Kidney (tissue), 14 donors: ENCODE data around the gene CEACAM18. TPM values are rescaled to one million over a fixed set of nuclear protein-coding genes. Genes with fewer than 3 reads are reported as not detected.

Experiments used
- DNase-seq, 5 donors: peaks; one replicate each; pipeline ENCODE4 v3.0.0-alpha.2; 2013 to 2020
- FAIRE-seq: peaks from 2 replicates; lab custom pipeline; 2012; peaks lifted over from hg19 to GRCh38; lab: Jason Lieb, UNC
- H3K27ac ChIP-seq, 2 donors: one replicate each; pipeline ENCODE4 v1.7.0; 2013; ENCODE audit warnings: low read depth in 2 of 2, low read length in 2 of 2, inconsistent platforms in 1 of 2
- H3K27me3 ChIP-seq: one replicate; pipeline ENCODE4 v1.7.1; 2013; ENCODE audit warnings: low read length, inconsistent platforms; ENCODE audit not compliant: control insufficient read depth, insufficient read depth
- H3K36me3 ChIP-seq, 3 donors: one replicate each; pipeline versions ENCODE4 v1.7.0 to v1.7.1; 2013; ENCODE audit warnings: low read length in 3 of 3, control low read depth in 1 of 3, inconsistent platforms in 1 of 3; ENCODE audit not compliant: insufficient read depth in 3 of 3, control insufficient read depth in 2 of 3
- H3K4me1 ChIP-seq, 3 donors: one replicate each; pipeline versions ENCODE4 v1.7.0 to v1.7.1; 2013; ENCODE audit warnings: low read length in 3 of 3, inconsistent platforms in 1 of 3, low read depth in 1 of 3; ENCODE audit not compliant: control insufficient read depth in 2 of 3, insufficient read depth in 2 of 3
- H3K4me3 ChIP-seq, 3 donors: one replicate each; pipeline versions ENCODE4 v1.7.0 to v1.8.1; 2013; ENCODE audit warnings: low read length in 3 of 3, control low read depth in 1 of 3, inconsistent platforms in 1 of 3
- H3K9ac ChIP-seq, 3 donors: one replicate each; pipeline versions ENCODE4 v1.7.0 to v1.7.1; 2013; ENCODE audit warnings: low read length in 3 of 3, control low read depth in 1 of 3, inconsistent platforms in 1 of 3
- H3K9me3 ChIP-seq, 3 donors: one replicate each; pipeline versions ENCODE4 v1.7.0 to v1.7.1; 2013; ENCODE audit warnings: low read length in 3 of 3, control low read depth in 1 of 3, inconsistent platforms in 1 of 3; ENCODE audit not compliant: control insufficient read depth in 2 of 3, insufficient read depth in 1 of 3
- intact Hi-C: fragments of 100-400 bp; cut with DNase I; formaldehyde crosslinking; loops from one replicate; pipeline ENCODE4 v1.11.1; 2022
- polyA plus RNA-seq: library from polyadenylated mRNA; stranded (reverse); fragments of 350-450 nt; fragmentation: Illumina TruSeq; extraction: RNeasy Lipid Tissue Mini Kit (QIAGEN cat#74804); gene quantifications from one replicate; pipeline ENCODE4 v1.2.3, GENCODE V29; 2014; ENCODE audit warnings: low read depth, low replicate concordance; ENCODE audit not compliant: insufficient read depth
- total RNA-seq: library from RNA; stranded (reverse); fragmentation: NEBNext Ultra II Directional; extraction: Animal tissue kit (Norgen Biotek cat#: 25700); gene quantifications from one replicate; pipeline ENCODE4 v1.2.1, GENCODE V29; 2021
- TF ChIP-seq, protein P1 (sequence below): IDR thresholded peaks from 3 replicates; pipeline ENCODE4 v1.5.1; 2012; ENCODE audit warnings: mild to moderate bottlenecking, moderate library complexity, borderline replicate concordance; ENCODE audit not compliant: insufficient read depth; ENCODE audit errors: extremely low read depth
- donor health status: control.
- donor health status: control.
- donor health status: control.
- donor health status: control.
- donor health status: control.
- donor health status: DM: yes; HTN: yes; CAD: no.
- donor health status: Normal renal cell carcinoma (clear cell type).

CEACAM18 gene
- total and polyA plus RNA-seq, 2 donors from 2014 or later = not detected

- peak in 4 of 5 donors; percentile 46 to 77 (median 70) for DNase-seq
- Histone ChIP-seq H3K27me3 (no peaks in the 10 kb centered on the region), H3K36me3 (no peaks in the 10 kb centered on the region), H3K4me3 (no peak overlapping the region), H3K4me1 (no peaks in the 10 kb centered on the region), H3K27ac (no peak overlapping the region), H3K9ac (no peak overlapping the region), H3K9me3 (peaks cover 0 to 3% (median 0%) of the 10 kb centered on the region in 3 donors)
- TF ChIP-seq, protein P1, sequence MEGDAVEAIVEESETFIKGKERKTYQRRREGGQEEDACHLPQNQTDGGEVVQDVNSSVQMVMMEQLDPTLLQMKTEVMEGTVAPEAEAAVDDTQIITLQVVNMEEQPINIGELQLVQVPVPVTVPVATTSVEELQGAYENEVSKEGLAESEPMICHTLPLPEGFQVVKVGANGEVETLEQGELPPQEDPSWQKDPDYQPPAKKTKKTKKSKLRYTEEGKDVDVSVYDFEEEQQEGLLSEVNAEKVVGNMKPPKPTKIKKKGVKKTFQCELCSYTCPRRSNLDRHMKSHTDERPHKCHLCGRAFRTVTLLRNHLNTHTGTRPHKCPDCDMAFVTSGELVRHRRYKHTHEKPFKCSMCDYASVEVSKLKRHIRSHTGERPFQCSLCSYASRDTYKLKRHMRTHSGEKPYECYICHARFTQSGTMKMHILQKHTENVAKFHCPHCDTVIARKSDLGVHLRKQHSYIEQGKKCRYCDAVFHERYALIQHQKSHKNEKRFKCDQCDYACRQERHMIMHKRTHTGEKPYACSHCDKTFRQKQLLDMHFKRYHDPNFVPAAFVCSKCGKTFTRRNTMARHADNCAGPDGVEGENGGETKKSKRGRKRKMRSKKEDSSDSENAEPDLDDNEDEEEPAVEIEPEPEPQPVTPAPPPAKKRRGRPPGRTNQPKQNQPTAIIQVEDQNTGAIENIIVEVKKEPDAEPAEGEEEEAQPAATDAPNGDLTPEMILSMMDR = peak; percentile 68
- intact Hi-C loops = loop anchor here (10.0 kb wide), 1 partner anchor 172 kb away; the partner anchor contains the start of gene SIGLEC14
- FAIRE-seq = no peak
Measured at GRCh38 chr19:51473009-51473707, 5.2 kb upstream of the CEACAM18 start.

- peaks cover 0 to 3% (median 0%) of the 10 kb centered on the region in 3 donors for H3K9me3 ChIP-seq
- intact Hi-C loops = loop anchor here (10.0 kb wide), 1 partner anchor 169 kb away; the partner anchor contains the start of gene SIGLEC14
Measured at GRCh38 chr19:51476164-51476563, 2.2 kb upstream of the CEACAM18 start.

GRCh38 chr19:51477344-51477743 lies 995 bp upstream of the CEACAM18 start:
- DNase-seq (no peak), FAIRE-seq (no peak)
- Histone ChIP-seq H3K4me3 (no peak overlapping the region), H3K9ac (no peak overlapping the region), H3K27ac (no peak overlapping the region), H3K9me3 (peaks cover 0 to 3% (median 0%) of the 10 kb centered on the region in 3 donors), H3K4me1 (no peaks in the 10 kb centered on the region), H3K36me3 (no peaks in the 10 kb centered on the region), H3K27me3 (no peaks in the 10 kb centered on the region)
- TF ChIP-seq, protein P1 = no peak
- intact Hi-C loops = loop anchor here (10.0 kb wide), 1 partner anchor 167 kb away; the partner anchor contains the start of gene SIGLEC14

More at GRCh38 chr19:51476164-51476563, 2.2 kb upstream of the CEACAM18 start:
- no peak for FAIRE-seq
- H3K4me1 ChIP-seq = no peaks in the 10 kb centered on the region
- TF ChIP-seq, protein P1 = no peak
- H3K27me3 ChIP-seq = no peaks in the 10 kb centered on the region
- H3K27ac ChIP-seq = no peak overlapping the region
- H3K36me3 ChIP-seq = no peaks in the 10 kb centered on the region
- H3K4me3 ChIP-seq = no peak overlapping the region
- H3K9ac ChIP-seq = no peak overlapping the region
- DNase-seq = no peak
